Measurements from ENCODE around the gene SYTL2. TPM values are rescaled to one million over a fixed set of nuclear protein-coding genes. Genes with fewer than 3 reads are reported as not detected.

SYTL2 gene
- total RNA-seq, 2 experiments from 2014 or later: 5.8 to 7.6 TPM

- Mint-ChIP-seq H3K27ac (no peak overlapping the region), H3K36me3 (peaks cover 15% of the 10 kb centered on the region)
These were observed 43.5 kb downstream of the SYTL2 start for GRCh38 chr11:85767246-85767945.

GRCh38 chr11:85766721-85767161 is 44.2 kb downstream of the SYTL2 start:
- peaks cover 5% of the 10 kb centered on the region for H3K9me3 Mint-ChIP-seq
- no peaks in the 10 kb centered on the region for H3K27me3 Mint-ChIP-seq
- no peak overlapping the region for H3K4me3 Mint-ChIP-seq
- peaks cover 15% of the 10 kb centered on the region for H3K36me3 Mint-ChIP-seq
- no peak overlapping the region for H3K27ac Mint-ChIP-seq
- no peak for DNase-seq
- peaks cover 47% of the 10 kb centered on the region for H3K4me1 Mint-ChIP-seq

More at GRCh38 chr11:85767246-85767945, 43.5 kb downstream of the SYTL2 start:
- no peak overlapping the region for H3K4me3 Mint-ChIP-seq
- no peak for DNase-seq
- H3K9me3 Mint-ChIP-seq: peaks cover 5% of the 10 kb centered on the region
- no peaks in the 10 kb centered on the region for H3K27me3 Mint-ChIP-seq
- peaks cover 47% of the 10 kb centered on the region for H3K4me1 Mint-ChIP-seq

- no peak overlapping the region for H3K4me3 Mint-ChIP-seq
- DNase-seq: no peak
- H3K36me3 Mint-ChIP-seq: peaks cover 12% of the 10 kb centered on the region
- H3K27me3 Mint-ChIP-seq: no peaks in the 10 kb centered on the region
- H3K27ac Mint-ChIP-seq: no peak overlapping the region
- H3K9me3 Mint-ChIP-seq: peaks cover 2% of the 10 kb centered on the region
- peaks cover 53% of the 10 kb centered on the region for H3K4me1 Mint-ChIP-seq
These were observed 46.1 kb downstream of the SYTL2 start for GRCh38 chr11:85764796-85765195.

- peaks cover 55% of the 10 kb centered on the region for H3K4me1 Mint-ChIP-seq
- peaks cover 2% of the 10 kb centered on the region for H3K9me3 Mint-ChIP-seq
- H3K4me3 Mint-ChIP-seq: no peak overlapping the region
- peaks cover 7% of the 10 kb centered on the region for H3K36me3 Mint-ChIP-seq
- no peaks in the 10 kb centered on the region for H3K27me3 Mint-ChIP-seq
- DNase-seq: no peak
- no peak overlapping the region for H3K27ac Mint-ChIP-seq
These were observed 48.7 kb downstream of the SYTL2 start for GRCh38 chr11:85762226-85762625.

- Mint-ChIP-seq H3K4me1 (peaks cover 70% of the 10 kb centered on the region), H3K4me3 (no peak overlapping the region), H3K36me3 (peaks cover 11% of the 10 kb centered on the region), H3K27ac (no peak overlapping the region), H3K9me3 (peaks cover 3% of the 10 kb centered on the region), H3K27me3 (no peaks in the 10 kb centered on the region)
- no peak for DNase-seq
These were observed 51.0 kb downstream of the SYTL2 start for GRCh38 chr11:85759915-85760314.

- Mint-ChIP-seq H3K36me3 (peaks cover 8% of the 10 kb centered on the region), H3K9me3 (peaks cover 1% of the 10 kb centered on the region), H3K27me3 (no peaks in the 10 kb centered on the region), H3K27ac (peak overlapping the region; percentile 60), H3K4me1 (peaks cover 70% of the 10 kb centered on the region), H3K4me3 (peak overlapping the region; percentile 33)
- DNase-seq: no peak
These were observed 52.4 kb downstream of the SYTL2 start for GRCh38 chr11:85758480-85759039.

GRCh38 chr11:85758026-85758425 is 52.9 kb downstream of the SYTL2 start:
- Mint-ChIP-seq H3K27me3 (no peaks in the 10 kb centered on the region), H3K4me1 (peaks cover 72% of the 10 kb centered on the region), H3K9me3 (peaks cover 3% of the 10 kb centered on the region), H3K4me3 (no peak overlapping the region), H3K27ac (no peak overlapping the region), H3K36me3 (peaks cover 10% of the 10 kb centered on the region)
- no peak for DNase-seq

- H3K27ac Mint-ChIP-seq: peak overlapping the region; percentile 31
- H3K9me3 Mint-ChIP-seq: peaks cover 3% of the 10 kb centered on the region
- no peak for DNase-seq
- H3K4me1 Mint-ChIP-seq: peaks cover 82% of the 10 kb centered on the region
- H3K36me3 Mint-ChIP-seq: peaks cover 14% of the 10 kb centered on the region
- H3K4me3 Mint-ChIP-seq: no peak overlapping the region
- no peaks in the 10 kb centered on the region for H3K27me3 Mint-ChIP-seq
These were observed 54.3 kb downstream of the SYTL2 start for GRCh38 chr11:85756401-85757200.

- no peak for DNase-seq
- H3K27ac Mint-ChIP-seq: peak overlapping the region; percentile 73
- no peaks in the 10 kb centered on the region for H3K27me3 Mint-ChIP-seq
- no peak overlapping the region for H3K4me3 Mint-ChIP-seq
- peaks cover 91% of the 10 kb centered on the region for H3K4me1 Mint-ChIP-seq
- H3K36me3 Mint-ChIP-seq: peaks cover 16% of the 10 kb centered on the region
- H3K9me3 Mint-ChIP-seq: peaks cover 3% of the 10 kb centered on the region
These were observed 55.2 kb downstream of the SYTL2 start for GRCh38 chr11:85755701-85756100.

GRCh38 chr11:85755285-85755684 is 55.7 kb downstream of the SYTL2 start:
- Mint-ChIP-seq H3K36me3 (peaks cover 15% of the 10 kb centered on the region), H3K4me1 (peaks cover 91% of the 10 kb centered on the region), H3K27me3 (no peaks in the 10 kb centered on the region), H3K27ac (peak overlapping the region; percentile 73), H3K4me3 (peak overlapping the region; percentile 1), H3K9me3 (peaks cover 3% of the 10 kb centered on the region)
- DNase-seq: no peak

- peaks cover 18% of the 10 kb centered on the region for H3K36me3 Mint-ChIP-seq
- peaks cover 90% of the 10 kb centered on the region for H3K4me1 Mint-ChIP-seq
- DNase-seq: peak; percentile 83
- peak overlapping the region; percentile 72 for H3K4me3 Mint-ChIP-seq
- H3K9me3 Mint-ChIP-seq: peaks cover 3% of the 10 kb centered on the region
- no peaks in the 10 kb centered on the region for H3K27me3 Mint-ChIP-seq
- H3K27ac Mint-ChIP-seq: peak overlapping the region; percentile 92
These were observed 57.9 kb downstream of the SYTL2 start for GRCh38 chr11:85752890-85753581.

GRCh38 chr11:85752201-85752889 is 58.6 kb downstream of the SYTL2 start:
- no peak for DNase-seq
- Mint-ChIP-seq H3K27me3 (no peaks in the 10 kb centered on the region), H3K9me3 (peaks cover 3% of the 10 kb centered on the region), H3K36me3 (peaks cover 18% of the 10 kb centered on the region), H3K4me3 (peak overlapping the region; percentile 72), H3K27ac (peak overlapping the region; percentile 92), H3K4me1 (peaks cover 88% of the 10 kb centered on the region)

- no peak for DNase-seq
- H3K4me3 Mint-ChIP-seq: no peak overlapping the region
- H3K9me3 Mint-ChIP-seq: peaks cover 3% of the 10 kb centered on the region
- H3K36me3 Mint-ChIP-seq: peaks cover 18% of the 10 kb centered on the region
- peak overlapping the region; percentile 92 for H3K27ac Mint-ChIP-seq
- peaks cover 89% of the 10 kb centered on the region for H3K4me1 Mint-ChIP-seq
- H3K27me3 Mint-ChIP-seq: no peaks in the 10 kb centered on the region
These were observed 59.2 kb downstream of the SYTL2 start for GRCh38 chr11:85751724-85752123.

- Mint-ChIP-seq H3K36me3 (peaks cover 19% of the 10 kb centered on the region), H3K4me3 (peak overlapping the region; percentile 16), H3K27me3 (no peaks in the 10 kb centered on the region), H3K9me3 (peaks cover 2% of the 10 kb centered on the region), H3K27ac (peak overlapping the region; percentile 27), H3K4me1 (peaks cover 88% of the 10 kb centered on the region)
- no peak for DNase-seq
These were observed 60.3 kb downstream of the SYTL2 start for GRCh38 chr11:85750646-85751045.
